KMS-11 (cell line): ENCODE results near the gene KCNN3.

Source experiments
- H2AFZ ChIP-seq: fragments of 200-600 bp; sonication (generic); 2 replicates; pipeline ENCODE4 v1.6.1; 2016; ENCODE audit warnings: antibody characterized with exemption, mixed run types, low read depth
- H3K27ac ChIP-seq: fragments of 200-600 bp; sonication (generic); 2 replicates; pipeline ENCODE4 v1.6.1; 2016; ENCODE audit warnings: mild to moderate bottlenecking, mixed run types
- H3K27me3 ChIP-seq: fragments of 200-600 bp; sonication (generic); 2 replicates; pipeline ENCODE4 v1.6.1; 2017; ENCODE audit warnings: mild to moderate bottlenecking, low read depth, mixed run types, moderate library complexity; ENCODE audit not compliant: insufficient read depth
- H3K36me3 ChIP-seq: fragments of 200-600 bp; sonication (generic); 2 replicates; pipeline ENCODE4 v1.6.1; 2017; ENCODE audit warnings: mild to moderate bottlenecking, mixed run types; ENCODE audit not compliant: insufficient read depth
- H3K4me1 ChIP-seq: fragments of 200-600 bp; sonication (generic); 2 replicates; pipeline ENCODE4 v1.6.1; 2016; ENCODE audit warnings: mild to moderate bottlenecking, low read depth, mixed run types; ENCODE audit not compliant: poor library complexity, severe bottlenecking
- H3K4me2 ChIP-seq: fragments of 200-600 bp; sonication (generic); 2 replicates; pipeline ENCODE4 v1.7.0; 2016; ENCODE audit warnings: mild to moderate bottlenecking, mixed run types
- H3K4me3 ChIP-seq: fragments of 200-600 bp; sonication (generic); IDR thresholded peaks from 2 replicates; pipeline ENCODE4 v1.6.1; 2017; ENCODE audit warnings: low read depth, low read length, mixed read lengths; ENCODE audit not compliant: insufficient read depth
- H3K79me2 ChIP-seq: fragments of 200-600 bp; sonication (generic); 2 replicates; pipeline ENCODE4 v1.6.1; 2016; ENCODE audit warnings: low read depth, mixed run types; ENCODE audit not compliant: insufficient read depth
- H3K9ac ChIP-seq: fragments of 200-600 bp; sonication (generic); 2 replicates; pipeline ENCODE4 v1.6.1; 2016; ENCODE audit warnings: mild to moderate bottlenecking, mixed run types
- H4K20me1 ChIP-seq: fragments of 200-600 bp; sonication (generic); 2 replicates; pipeline ENCODE4 v1.6.1; 2016; ENCODE audit warnings: mild to moderate bottlenecking, mixed run types; ENCODE audit not compliant: insufficient read depth
- CTCF ChIP-seq: fragments of 200-600 bp; sonication (generic); conservative IDR thresholded peaks from 2 replicates; pipeline ENCODE4 v1.6.1; 2017; ENCODE audit warnings: low read depth, mild to moderate bottlenecking, antibody characterized with exemption, low read length, moderate library complexity, mixed read lengths

KCNN3 gene

DNA sequence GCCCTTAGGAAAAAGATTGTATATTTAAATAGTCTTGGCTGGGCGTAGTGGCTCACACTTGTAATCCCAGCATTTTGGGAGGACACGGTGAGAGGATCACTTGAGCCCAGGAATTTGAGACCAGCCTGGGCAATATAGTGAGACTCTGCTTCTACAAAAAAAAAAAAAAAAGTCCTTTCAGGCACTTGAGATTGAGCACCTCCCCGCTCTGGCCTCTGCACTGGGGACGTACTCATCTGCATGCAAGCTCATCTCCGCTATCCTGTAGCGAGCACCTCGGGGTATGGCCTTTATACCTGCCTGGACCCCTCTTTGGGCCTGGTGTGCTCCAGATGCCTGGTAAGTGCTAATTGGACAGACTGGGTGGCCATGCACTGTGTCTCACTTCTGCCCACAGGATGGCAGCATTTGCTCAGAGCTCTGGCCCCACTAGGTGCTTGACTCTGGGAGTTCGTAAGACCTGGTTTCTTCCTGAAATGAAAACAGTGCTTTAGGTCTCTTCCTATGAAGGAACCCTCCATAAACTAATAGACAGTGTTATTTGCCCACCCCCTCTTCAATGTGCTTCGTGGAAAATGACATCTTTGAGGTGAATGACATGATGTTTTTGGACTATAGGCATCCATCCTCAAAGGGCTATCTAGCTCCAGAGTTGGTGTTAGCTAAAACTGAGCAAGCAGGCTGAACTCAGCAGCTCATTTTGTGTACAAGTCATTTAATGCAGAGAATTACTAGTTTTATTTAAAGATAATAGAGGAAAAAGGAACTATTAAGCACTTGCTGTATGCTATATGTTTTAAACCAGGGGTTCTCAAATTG, 200.4 kb downstream of the KCNN3 start:
- Histone ChIP-seq H3K79me2 (no peaks in the 10 kb centered on the region), H3K27ac (no peak overlapping the region), H3K4me2 (peak overlapping the region; percentile 6; the same call in 1 of the 2 replicates), H3K27me3 (no peaks in the 10 kb centered on the region), H3K36me3 (no peaks in the 10 kb centered on the region), H3K9ac (no peak overlapping the region), H3K4me3 (peak overlapping the region; percentile 10), H3K4me1 (peaks cover 11% of the 10 kb centered on the region), H4K20me1 (no peaks in the 10 kb centered on the region; the same call in 1 of the 2 replicates), H2AFZ (peak overlapping the region; percentile 1; the same call in 1 of the 2 replicates)
- peak; percentile 100 for TF ChIP-seq CTCF

GRCh38 chr1:154666051-154666790, 203.9 kb downstream of the KCNN3 start:
- Histone ChIP-seq H3K27ac (no peak overlapping the region), H2AFZ (no peak overlapping the region), H3K79me2 (no peaks in the 10 kb centered on the region), H3K4me1 (peaks cover 11% of the 10 kb centered on the region), H4K20me1 (no peaks in the 10 kb centered on the region; the same call in 1 of the 2 replicates), H3K27me3 (no peaks in the 10 kb centered on the region), H3K4me3 (no peak overlapping the region), H3K36me3 (no peaks in the 10 kb centered on the region), H3K4me2 (no peak overlapping the region), H3K9ac (no peak overlapping the region)
- TF ChIP-seq CTCF, result no peak

DNA sequence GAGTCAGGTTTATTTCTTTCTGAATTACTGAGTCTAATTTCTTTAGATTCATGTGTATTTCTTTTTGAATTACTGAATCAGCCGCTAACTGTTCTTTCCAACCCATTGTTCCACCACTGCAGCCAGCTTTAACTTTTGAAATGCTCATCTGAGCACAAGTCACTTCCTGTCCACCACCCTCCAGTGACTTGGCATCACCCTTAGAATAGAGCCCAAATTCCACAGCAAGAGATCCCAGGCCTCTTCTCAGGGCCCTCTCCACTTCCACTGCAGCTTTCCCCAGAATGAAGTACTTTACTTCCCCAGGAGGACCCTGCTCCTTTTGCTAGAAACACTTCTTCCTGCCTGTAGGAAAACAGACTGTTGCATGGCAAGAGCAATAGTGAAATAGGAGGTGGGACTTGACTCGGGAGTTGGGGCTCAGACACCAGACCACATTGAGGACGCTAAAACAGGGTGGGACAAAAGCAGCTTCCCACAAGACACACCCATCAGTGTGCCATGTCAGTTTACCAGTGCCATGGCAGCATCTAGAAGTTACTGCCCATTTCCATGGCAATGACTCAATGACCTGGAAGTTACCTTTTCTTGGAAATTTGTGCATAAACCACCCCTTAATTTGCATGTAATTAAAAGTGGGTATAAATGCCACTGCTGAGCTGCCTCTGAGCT, 205.6 kb downstream of the KCNN3 start:
- Histone ChIP-seq H3K27me3 (no peaks in the 10 kb centered on the region), H2AFZ (no peak overlapping the region), H3K4me1 (peaks cover 3% of the 10 kb centered on the region), H3K79me2 (no peaks in the 10 kb centered on the region), H3K4me3 (no peak overlapping the region), H3K36me3 (no peaks in the 10 kb centered on the region), H3K9ac (no peak overlapping the region), H3K27ac (no peak overlapping the region), H4K20me1 (no peaks in the 10 kb centered on the region; the same call in 1 of the 2 replicates), H3K4me2 (no peak overlapping the region)
- TF ChIP-seq CTCF, result no peak

DNA sequence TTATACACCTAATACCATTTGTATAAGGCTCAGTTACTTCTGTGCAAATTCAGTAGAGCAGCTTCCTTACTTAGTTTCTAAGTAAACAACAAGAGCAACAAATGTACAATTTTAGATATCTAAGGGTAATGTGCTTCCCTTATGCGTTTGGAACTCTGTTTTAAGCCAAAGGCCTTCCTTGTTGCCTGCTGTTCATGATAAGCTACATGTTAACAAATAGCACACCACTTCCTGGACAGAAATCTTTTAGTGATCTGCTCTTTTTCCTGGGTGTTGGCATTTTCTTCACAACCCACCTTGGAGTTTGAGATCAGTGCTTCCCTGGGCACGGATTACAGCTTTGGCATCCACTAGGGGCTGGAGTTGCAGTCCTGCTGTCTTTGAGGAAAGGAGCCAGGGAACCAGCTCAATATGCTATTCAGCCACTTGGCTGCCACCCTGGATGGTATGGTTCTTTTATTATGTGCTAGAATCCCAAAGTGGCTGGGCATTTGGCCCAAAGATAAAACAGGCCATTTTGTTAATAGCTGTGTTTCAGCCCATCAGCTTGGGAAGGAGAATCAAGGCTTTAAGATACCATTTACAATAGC, 206.5 kb downstream of the KCNN3 start:
- no peak overlapping the region for H2AFZ ChIP-seq
- no peaks in the 10 kb centered on the region for H3K36me3 ChIP-seq
- no peak overlapping the region for H3K4me2 ChIP-seq
- no peak overlapping the region for H3K9ac ChIP-seq
- no peaks in the 10 kb centered on the region for H3K27me3 ChIP-seq
- no peaks in the 10 kb centered on the region for H3K79me2 ChIP-seq
- H3K4me3 ChIP-seq, result no peak overlapping the region
- no peak overlapping the region for H3K27ac ChIP-seq
- no peaks in the 10 kb centered on the region; the same call in 1 of the 2 replicates for H4K20me1 ChIP-seq
- no peak for TF ChIP-seq CTCF
- H3K4me1 ChIP-seq, result no peaks in the 10 kb centered on the region
